SK-N-DZ (cell line): Measurements from ENCODE around the gene DLAT. TPM values are rescaled to one million over a fixed set of nuclear protein-coding genes. Genes with fewer than 3 reads are reported as not detected.
A peak's percentile ranks its signal among the peaks of the same experiment; 100 is the strongest.
"Not testable (repeated sequence)": the region's sequence is repeated elsewhere in the genome, so short reads cannot be mapped to it uniquely, and the experiment has no call there.

Experiments used
- DNase-seq: peaks from one replicate; pipeline ENCODE4 v3.0.0-alpha.2; 2015; ENCODE audit warnings: low spot score
- polyA plus RNA-seq, 2 experiments: library from polyadenylated mRNA; depleted of rRNA; stranded (reverse); fragments of >200 nt; gene quantifications; 2 replicates each; pipeline ENCODE4 v1.2.3, GENCODE V29; 2014

DLAT gene
- polyA plus RNA-seq (2014; cell fraction: cytosol; rRNA removed), result 36.9 and 38.3 TPM in 2 replicates
- polyA plus RNA-seq (2014; cell fraction: nucleus; rRNA removed), result 18.2 and 20.4 TPM in 2 replicates

DNA sequence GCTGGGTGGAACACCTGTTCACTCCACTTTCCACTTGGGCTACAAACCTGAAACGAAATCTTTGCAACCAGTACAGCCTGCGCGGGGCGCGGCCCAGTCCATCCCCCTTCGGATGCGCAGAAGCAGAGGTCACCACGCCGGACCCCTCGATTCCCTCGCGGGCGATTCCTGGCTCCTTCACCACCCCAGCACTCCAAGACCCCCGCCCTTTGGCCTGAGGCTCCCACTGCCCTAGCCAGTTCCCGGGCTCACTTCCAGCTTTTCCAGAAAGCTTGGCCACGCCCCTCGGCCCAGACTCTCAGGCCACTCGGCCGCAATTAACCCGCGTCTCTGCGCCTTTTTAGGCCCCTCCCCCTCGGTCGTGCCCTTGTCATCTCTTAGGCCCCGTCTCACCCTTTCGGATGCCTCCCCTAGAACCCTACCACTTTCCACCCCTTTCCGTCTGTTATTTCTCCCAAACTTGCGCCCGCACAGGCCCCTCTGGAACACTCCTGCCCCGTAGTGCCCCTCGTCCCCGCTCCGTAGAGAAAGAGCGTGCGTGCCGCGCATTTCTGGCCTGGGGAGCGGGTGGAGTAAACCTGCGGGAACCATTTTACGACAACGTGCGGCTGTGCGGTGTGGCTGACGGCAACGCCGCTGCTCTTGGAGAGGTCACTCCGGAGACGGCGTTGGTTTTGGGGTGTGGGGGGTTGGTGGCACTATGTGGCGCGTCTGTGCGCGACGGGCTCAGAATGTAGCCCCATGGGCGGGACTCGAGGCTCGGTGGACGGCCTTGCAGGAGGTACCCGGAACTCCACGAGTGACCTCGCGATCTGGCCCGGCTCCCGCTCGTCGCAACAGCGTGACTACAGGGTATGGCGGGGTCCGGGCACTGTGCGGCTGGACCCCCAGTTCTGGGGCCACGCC, at the start of gene DLAT:
Gene DLAT, plus strand, starts transcription at position 636 of the 906 bp plus-strand sequence. Its CDS starts 65 bp downstream, at position 701.
- DNase-seq, result peak; percentile 91

DNA sequence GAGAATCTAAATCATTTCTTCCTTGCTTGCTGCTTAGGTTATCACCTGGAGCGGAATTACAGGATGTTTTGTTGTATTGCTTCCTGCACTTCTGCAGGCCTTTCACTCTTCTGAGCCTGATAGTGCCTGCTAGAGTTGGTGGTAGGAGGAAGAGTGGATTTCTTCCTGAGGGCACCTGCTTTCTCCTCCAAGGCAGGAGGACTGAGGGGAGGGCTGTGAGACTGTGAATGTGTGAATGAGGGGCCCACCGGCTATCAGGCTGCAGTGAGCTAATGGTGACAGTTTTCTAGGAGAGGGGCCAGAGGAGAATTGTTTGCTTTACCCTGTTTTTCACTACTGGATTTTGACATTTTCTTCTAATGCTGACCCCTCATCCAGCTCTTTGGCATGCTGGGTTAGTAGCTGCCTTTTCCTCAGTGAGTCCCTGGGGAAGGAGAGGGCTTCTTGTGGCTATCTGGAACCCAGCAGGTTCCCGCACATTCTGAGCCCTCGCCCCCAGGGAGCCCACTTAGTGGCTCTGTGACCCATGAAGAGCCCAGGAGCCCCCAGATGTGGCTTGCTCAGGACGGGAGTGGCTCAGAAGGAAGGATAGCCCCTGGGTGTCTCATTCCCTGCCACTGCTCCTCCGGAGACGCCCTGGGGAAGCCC, 49.0 kb upstream of the DLAT start:
- no peak for DNase-seq

DNA sequence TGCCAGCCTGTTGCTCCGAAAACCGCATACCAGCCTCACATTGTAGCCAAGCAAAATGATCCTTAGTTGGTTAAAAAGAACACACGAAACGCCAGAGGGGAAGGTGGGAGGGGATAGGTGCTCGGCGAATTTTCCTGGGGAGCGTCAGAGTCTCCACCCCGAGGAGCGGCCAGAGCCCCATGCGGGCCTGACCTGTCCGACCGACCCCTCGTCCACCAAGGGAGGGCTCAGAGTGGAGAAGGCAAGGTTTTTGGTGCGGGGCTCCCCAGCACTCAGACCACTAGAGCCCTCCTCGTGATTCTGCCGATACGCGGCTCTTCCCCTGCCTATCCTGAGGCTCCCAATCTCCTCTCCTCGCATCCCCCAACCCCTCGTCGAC, 48.5 kb upstream of the DLAT start:
- DNase-seq, result no peak

DNA sequence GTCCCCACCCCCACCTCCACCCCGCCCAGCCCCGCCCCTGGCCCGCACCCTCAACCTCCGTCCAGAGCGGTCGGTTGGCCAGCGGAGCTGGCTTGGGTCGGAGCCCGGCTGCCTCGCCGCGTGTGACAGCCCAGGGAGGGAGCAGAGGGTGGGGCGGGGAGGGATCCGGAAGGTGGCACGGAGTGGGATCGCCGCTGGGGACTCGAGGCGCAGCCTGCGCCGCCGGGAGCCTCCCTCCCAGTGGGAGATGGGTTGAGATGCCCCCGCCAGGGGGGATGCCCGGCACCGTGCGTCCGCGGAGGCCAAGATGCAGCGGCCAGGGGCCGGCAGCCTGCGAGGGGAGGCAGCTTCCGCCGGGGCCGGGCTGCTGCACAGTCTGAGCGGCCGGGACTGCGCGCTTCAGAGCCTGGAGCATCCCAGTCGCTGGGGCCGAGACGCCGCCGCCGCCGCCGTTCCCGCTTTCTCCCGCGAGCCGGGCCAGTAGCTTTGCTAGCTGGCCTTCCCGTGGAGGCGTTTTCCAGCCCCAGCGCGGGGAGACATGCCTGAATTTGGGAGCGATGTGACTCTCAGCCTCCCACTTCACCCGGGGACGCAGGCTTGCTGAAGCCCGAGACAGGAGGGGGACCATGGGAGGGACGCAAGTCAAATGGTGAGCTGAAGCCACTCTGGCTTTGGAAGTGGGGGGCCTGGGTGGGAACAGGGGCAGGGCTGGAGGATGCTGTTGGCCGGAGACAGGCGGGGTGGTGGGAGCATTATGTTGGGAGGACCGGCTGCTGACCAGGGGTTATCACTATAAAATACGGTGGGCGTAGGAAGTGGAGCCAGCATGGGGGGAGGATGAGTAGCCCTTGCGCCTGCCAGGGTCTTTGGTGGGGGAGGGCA, 47.8 kb upstream of the DLAT start:
- DNase-seq, result no peak

DNA sequence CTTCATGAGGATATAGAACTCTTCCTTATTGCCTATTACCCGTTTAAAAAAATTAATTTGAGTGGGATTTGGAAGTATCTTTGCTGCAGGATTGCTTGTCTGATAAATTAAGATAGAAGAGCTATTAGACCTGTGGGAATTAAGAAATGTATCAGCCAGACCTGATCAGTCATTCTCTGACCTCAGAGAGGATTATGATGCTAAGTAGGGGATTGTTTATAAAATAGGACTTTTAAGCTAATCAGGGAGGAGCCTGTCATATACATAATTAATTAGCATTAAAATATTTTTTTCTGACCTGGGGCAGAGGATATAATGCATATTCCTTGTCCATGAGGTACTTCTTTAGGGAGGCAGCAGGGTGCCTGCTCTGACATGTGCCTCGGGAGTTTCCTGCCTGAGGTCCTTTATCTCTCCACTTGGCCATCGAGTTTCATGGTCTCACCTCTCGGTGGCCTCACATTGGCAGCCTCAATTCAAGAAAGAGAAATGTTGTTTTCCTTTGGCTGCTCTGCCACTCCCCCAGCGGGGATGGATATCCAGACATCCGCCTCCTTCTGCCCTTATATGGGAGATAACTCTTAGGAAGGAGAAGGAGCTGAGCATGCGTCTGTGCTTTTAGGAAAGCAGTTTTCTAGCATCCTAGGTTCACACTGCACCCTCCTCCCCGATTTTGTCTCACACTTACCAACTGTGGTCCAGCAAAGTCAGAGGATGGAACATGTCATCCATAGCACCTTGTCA, 47.0 kb upstream of the DLAT start:
- DNase-seq, result peak; percentile 58

DNA sequence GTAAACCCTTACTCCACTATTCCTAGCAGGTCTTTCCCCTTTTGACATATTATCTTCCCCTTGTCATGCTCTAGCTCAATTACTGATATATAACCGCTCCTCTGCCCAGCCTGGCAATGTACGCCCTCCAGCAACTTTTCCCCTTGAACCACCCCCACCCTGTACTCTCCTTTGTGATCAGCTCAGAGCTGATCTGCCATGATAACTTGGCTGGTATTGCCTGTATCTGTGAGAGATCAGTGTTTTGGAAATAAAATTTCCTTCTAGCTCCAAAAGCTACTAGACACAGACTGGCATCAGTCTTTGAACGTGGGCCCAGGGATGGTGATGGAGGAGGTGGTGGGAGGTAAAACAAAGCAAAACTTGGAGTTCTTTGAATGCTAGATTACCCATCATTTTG, 45.1 kb upstream of the DLAT start:
- no peak for DNase-seq

DNA sequence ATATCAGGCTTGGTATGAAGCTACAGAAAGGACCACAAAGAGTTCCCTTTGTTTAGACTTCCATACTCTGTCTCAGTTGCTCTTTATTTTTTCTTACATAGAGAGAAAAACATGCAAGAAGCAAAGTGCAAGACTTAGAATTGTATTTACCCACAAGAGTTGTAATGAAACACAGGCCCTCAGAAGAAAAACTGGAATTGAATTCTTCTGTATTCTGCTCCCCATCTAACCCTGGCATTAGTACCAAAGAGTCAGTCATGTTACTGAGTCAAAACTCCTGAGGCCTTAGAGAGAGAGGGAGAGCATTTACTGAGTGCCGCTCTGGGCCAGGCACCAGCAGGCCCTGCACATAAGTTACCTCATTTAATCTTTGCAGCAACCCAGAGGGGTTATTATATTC, 43.9 kb upstream of the DLAT start:
- DNase-seq, result no peak

DNA sequence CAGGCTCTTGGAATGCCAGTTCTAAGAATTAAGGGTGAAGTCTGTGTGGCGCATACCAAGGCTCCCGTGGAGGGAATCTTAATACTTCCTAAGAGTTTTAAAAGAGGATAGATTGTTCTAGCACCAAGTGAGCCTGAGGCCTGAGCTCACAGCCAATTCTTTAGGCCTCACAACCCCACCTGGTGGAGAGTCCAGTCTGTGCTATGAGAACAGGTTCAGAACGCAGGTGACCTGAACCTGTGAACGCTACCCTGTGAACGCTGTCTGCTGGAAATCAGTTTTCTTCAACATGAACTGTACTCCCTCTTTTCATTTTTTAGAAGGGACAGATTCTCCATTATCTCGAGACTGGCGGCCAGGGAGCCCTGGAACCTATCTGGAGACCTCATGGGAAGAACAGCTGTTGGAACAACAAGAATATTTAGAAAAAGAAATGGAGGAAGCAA, 43.2 kb upstream of the DLAT start:
- no peak for DNase-seq

DNA sequence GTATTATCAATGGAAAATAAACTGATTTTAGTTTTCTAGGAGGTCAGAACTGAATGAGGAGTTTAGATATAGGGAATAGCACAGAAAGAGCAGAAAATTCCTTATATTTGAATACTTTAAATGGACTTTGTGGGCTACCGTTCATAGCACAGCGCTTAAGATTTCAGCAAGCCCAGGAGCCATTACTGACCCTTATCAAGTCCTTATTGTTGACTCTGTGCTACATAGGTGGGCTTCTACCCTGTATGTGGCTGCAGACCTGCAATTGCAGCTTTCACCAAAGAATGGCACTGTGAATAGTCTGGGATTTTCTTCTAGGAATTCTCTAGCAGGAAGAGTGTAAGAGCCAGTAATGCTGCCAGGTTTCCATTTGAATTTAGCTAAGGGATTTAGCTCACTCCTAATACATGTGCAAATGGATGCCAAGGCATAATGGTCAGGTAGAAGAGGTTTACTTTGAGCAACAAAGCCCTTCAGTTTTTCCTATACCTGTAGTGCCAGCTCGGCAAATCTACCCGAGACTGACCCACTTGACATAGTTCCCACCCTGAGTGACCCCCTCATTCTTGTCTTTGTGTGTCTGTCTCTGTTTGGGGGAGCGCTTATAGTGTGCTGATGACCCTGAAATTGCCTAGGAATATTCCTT, 42.5 kb upstream of the DLAT start:
- DNase-seq, result no peak

DNA sequence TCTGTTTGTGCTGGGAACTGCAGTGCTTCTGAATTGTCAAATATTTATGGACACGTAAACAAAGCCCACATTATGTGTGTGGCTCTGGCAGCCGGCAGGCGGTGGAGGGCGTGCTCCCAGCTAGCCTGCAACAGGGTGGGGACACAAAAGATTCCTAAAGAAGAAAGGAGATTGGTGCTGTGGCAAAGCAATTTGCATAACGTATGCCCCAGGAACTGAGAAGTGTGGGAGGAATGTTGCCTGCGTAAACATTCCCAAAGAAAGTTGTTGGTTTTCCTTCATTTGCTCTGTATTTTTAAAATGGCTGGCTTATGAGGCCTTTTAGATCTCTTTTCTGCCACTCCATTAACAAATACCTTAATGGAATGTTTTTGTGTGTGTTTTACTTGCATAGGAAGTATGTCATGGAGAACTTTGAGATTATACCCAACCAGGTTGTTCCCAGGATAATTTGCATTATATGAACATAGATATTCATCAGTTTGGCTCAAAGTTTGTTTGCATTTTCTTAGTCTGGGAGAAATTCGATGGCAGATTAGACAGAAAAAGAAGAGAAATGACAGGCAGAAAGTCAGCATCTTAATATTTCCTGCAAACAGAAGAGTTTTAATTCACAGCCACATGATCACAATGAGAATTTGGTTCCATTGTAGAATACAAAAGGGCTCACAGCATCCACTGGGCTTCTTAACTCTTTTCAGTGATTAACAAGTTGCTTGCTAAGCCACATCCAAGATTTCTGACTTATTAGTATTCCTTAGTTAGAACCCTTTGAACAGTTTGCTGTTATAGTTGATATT, 41.8 kb upstream of the DLAT start:
- DNase-seq, result no peak

DNA sequence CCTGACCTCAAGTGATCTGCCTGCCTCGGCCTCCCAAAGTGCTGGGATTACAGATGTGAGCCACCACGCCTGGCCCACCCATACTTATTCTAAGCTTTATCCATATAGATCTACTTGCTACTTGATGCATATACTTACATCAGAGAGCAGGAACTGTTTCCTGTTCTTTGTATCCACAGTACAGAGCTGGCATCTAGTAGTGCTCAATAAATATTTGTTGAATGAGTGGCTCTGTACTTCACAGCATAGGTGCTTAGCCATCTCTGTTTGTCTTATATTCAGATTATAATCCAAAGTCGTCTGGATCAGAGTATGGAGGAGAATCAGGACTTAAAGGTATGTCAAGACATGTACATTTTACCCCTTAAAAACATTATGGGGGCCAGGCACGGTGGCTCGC, 38.6 kb upstream of the DLAT start:
- no peak for DNase-seq

DNA sequence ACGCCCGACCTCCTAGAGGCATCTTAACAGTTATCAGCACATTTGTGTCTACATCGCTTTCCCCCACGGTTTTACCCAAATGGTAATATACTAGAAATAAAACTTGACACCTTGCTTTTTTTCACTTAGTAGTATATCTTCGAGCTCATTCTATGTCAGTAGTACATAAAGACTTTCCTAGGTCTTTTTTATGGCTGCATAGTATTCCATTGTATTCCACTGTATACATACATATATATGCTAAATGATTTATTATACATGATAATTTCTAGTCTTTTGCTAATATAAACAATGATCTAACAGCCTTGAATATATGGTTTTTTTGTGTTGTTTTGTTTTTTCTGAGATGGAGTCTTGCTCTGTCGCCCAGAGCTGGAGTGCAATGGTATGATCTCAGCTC, 34.8 kb upstream of the DLAT start:
- DNase-seq, result no peak

DNA sequence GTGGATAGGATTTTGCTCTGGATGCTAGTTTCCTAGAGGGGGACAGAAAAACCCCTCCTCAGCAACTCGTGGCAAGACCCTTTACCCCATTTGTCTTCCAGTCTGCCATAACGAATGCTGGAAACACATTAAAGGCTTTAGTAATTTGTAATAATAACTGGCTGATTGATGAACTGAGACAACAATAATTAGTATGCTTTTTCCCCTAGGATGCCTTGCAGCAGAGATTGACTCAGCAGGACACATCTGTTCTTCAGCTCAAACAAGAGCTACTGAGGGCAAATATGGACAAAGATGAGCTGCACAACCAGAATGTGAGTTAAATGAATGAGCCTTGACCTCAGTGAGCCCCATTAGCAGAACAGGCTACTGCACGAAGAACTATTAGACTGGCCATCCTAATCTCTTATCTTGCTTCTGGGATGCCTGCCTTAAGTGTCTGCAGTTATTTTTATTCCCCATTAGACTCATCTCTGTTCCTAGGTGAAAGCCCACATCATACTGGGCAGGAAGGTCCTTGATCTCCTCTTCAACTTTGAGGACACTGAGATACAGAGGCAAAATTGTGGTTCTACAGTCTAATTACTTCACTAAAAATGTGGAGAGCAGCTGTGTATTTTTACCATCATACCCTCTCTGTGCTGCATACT, 32.9 kb upstream of the DLAT start:
- no peak for DNase-seq

DNA sequence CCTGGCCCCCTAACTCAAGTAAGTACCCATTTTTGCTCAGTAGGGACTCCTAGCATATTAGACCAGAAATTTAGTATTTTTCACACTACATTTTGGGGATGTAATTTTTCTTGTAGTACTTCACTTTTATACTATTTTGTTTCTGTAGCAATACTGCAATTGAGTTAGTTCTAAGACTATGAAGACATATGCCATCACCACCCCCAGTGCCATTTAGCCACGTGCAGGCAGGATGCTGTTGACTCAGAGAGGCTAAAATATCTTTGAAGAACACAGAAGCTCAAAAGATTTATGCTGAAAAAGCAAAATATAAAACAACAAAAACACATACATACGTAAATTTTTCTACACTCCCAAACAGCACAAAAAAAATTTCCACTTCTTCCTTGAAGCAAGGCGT, 29.1 kb upstream of the DLAT start:
- DNase-seq, result no peak

DNA sequence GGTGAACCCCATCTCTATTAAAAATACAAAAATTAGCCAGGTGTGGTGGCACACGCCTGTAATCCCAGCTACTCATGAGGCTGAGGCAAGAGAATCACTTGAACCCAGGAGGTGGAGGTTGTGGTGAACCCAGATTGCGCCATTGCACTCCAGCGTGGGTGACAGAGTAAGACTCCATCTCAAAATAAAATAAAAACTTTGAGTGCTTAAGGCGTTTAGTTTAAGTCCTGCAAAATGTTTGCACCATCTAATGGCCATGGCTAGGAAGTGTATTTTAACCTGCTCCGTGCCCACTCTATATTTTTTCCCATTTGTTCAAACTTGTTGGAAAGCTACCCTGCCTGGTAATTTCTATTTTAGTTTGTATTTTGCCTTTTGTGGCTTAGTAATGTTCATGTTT, 28.5 kb upstream of the DLAT start:
- not testable (repeated sequence) for DNase-seq

DNA sequence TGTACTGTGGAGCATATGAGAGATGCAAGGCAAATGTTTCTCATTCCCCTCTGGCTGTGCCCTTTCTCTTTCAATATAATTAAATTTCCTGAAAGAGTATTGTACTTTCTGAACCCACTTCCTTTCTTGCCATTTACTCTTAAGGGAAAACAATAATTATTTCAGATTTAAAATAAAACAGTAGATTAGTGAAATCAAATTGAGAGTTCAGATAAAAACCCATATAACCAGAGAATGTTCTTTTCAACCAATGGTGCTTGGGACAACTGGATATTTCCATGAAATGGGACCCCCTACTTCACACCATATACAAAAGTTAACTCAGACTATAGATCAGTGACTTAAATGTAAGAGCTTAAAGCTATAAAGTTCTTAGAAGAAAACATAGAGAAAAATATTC, 26.1 kb upstream of the DLAT start:
- DNase-seq, result no peak

DNA sequence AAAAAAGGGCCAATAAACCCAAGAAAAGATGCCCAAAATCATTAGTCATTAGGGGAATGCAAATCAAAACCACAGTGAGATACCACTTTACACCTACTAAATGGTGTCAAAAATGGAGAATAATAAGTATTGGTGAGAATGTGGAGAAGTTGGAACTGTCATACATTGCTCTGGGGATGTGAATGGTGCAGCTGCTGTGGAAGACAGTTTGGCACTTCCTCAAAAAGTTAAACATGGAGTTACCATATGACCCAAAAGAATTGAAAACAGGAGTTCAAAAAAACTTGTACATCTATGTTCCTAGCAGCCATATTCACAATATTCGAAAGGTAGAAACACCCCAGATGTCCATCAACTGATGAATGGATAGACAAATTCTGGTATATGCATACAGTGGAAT, 24.5 kb upstream of the DLAT start:
- DNase-seq, result no peak

DNA sequence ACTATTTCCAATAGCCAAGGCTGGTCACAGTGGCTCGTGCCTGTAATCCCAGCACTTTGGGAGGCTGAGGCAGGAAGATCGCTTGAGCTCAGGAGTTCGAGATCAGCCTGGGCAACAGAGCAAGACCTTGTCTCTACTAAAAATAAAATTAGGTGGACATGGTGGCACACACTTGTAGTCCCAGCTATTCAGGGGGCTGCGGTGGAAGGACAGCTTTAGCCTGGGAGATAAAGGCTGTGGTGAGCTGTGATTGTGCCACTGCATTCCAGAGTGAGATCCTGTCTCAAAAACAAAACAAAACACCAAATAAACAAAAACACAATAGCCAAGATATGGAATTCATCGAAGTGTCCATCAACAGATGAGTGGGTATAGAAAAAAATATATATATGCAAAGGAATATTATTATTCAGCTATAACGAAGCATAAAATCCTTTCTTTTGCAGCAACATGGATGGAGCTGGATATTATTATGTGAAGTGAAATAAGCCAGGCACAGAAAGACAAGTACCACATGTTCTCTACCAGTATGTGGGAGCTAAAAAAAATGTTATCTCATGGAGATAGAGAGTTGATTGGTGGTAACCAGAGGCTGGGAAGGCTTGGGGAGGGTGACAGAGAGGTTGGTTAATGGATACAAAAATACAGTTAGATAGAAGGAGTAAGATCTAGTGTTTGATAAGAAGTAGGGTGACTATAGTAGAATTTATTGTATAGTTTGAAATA, 22.6 kb upstream of the DLAT start:
- no peak for DNase-seq

DNA sequence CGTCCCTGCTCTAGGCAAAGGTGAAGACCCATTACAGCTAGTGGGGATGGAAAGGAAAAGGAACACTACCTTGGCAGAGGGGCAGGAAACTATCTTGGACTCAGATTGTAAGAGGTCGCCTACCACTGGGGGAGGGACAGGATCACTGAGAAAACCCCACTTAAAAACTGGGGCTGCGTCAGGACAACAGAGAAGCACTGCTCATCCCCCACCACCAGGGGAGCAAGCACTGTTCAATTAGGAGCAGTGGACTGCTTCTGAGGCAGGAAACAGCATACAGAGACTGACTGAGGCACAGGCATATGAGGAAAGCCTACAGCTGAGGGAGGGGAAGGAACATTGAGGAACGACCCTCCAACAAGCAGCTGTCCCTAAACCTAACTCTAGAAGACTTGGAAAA, 20.8 kb upstream of the DLAT start:
- no peak for DNase-seq
